SKM-1 (cell line): ENCODE data around the gene FABP7.

ENCODE experiments used
- DNase-seq: peaks from one replicate; lab custom pipeline; 2025; ENCODE audit not compliant: unreplicated experiment; lab: John Stamatoyannopoulos, UW

Gene FABP7

DNA sequence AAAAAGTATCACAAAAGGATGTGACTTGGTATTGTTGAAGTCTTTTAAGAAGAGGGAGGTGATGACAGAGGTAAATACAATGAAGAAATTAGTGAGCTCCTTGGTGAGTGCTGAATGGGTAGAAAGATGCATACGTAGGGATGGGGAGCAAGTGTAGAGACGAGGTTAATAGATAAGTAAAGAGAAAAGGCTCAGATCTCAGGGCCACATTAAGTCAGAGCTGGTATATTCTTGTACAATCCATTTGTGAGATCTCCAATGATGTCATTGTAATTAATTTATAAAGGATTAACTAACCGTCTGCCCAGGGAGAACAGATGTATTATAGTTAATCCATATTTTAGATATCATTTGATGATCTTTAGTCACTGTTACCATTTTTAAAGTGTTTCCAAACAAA lies 52.9 kb downstream of the FABP7 start:
- no peak for DNase-seq

- no peak for DNase-seq
Observed at GRCh38 chr6:122833021-122833491, 53.5 kb downstream of the FABP7 start.
